ENCODE results near the gene UACA. TPM values are rescaled to one million over a fixed set of nuclear protein-coding genes. Genes with fewer than 3 reads are reported as not detected.

UACA gene
- total and polyA plus RNA-seq, 4 donors: 9.2 to 195 (median 37.9) TPM

GRCh38 chr15:70761931-70762468 lies 1.4 kb downstream of the UACA start:
- DNase-seq: no peak
- TF ChIP-seq, protein P1, sequence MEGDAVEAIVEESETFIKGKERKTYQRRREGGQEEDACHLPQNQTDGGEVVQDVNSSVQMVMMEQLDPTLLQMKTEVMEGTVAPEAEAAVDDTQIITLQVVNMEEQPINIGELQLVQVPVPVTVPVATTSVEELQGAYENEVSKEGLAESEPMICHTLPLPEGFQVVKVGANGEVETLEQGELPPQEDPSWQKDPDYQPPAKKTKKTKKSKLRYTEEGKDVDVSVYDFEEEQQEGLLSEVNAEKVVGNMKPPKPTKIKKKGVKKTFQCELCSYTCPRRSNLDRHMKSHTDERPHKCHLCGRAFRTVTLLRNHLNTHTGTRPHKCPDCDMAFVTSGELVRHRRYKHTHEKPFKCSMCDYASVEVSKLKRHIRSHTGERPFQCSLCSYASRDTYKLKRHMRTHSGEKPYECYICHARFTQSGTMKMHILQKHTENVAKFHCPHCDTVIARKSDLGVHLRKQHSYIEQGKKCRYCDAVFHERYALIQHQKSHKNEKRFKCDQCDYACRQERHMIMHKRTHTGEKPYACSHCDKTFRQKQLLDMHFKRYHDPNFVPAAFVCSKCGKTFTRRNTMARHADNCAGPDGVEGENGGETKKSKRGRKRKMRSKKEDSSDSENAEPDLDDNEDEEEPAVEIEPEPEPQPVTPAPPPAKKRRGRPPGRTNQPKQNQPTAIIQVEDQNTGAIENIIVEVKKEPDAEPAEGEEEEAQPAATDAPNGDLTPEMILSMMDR (IDR thresholded peaks at IDR 0.05; ENCODE audit: control extremely low read depth, extremely low read depth): no peak
- ATAC-seq (ENCODE audit: insufficient read depth, low FRiP score): no peak
- H3K27ac ChIP-seq (ENCODE audit: low read depth in 1 of 2, low read length in 1 of 2): peak overlapping the region in 1 of 2 donors; percentile 100
- WGBS, 2 donors: 22 to 30% methylated on average over 7 of the region's 7 CpGs
- H3K27me3 ChIP-seq (ENCODE audit: control insufficient read depth in 3 of 3, insufficient read depth in 3 of 3, low read length in 2 of 3): no peaks in the 10 kb centered on the region
- no peaks in the 10 kb centered on the region for H3K36me3 ChIP-seq (ENCODE audit: control insufficient read depth in 4 of 4, insufficient read depth in 4 of 4, low read length in 4 of 4)
- no peak overlapping the region for H3K4me3 ChIP-seq
- peaks cover 0 to 33% (median 4%) of the 10 kb centered on the region in 5 donors for H3K4me1 ChIP-seq (ENCODE audit: control insufficient read depth in 5 of 5, insufficient read depth in 5 of 5, low read length in 5 of 5)
- no peaks in the 10 kb centered on the region for H3K9me3 ChIP-seq (ENCODE audit: control insufficient read depth in 4 of 4, insufficient read depth in 3 of 4, low read length in 3 of 4)
- H3K9ac ChIP-seq (ENCODE audit: insufficient read depth in 1 of 2, low read length in 2 of 2): peak overlapping the region in 1 of 2 donors; percentile 89

DNA sequence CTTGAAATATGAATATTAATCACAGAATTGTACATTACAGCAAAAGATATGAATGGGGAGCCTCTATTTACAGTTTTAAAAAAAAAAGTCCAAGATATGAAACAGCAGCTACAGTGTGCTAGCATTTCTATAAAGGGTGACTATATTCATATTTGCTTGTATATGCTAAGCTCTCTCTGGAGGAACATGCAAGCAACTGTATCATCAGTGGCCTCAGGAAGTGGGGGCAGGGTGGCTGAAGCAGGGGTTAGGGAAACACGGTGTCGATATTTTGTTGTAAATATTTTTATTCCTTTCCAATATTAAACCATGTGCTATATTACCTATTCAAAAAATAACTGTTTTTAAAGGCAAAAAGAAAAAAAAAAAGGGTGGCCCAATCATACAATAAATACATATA lies 2.3 kb downstream of the UACA start:
- H3K9ac ChIP-seq (ENCODE audit: insufficient read depth in 1 of 2, low read length in 2 of 2): no peak overlapping the region
- peaks cover 0 to 33% (median 4%) of the 10 kb centered on the region in 5 donors for H3K4me1 ChIP-seq (ENCODE audit: control insufficient read depth in 5 of 5, insufficient read depth in 5 of 5, low read length in 5 of 5)
- H3K9me3 ChIP-seq (ENCODE audit: control insufficient read depth in 4 of 4, insufficient read depth in 3 of 4, low read length in 3 of 4): no peaks in the 10 kb centered on the region
- ATAC-seq (ENCODE audit: insufficient read depth, low FRiP score) (no peak), DNase-seq (no peak)
- no peak overlapping the region for H3K4me3 ChIP-seq
- no peak overlapping the region for H3K27ac ChIP-seq (ENCODE audit: low read depth in 1 of 2, low read length in 1 of 2)
- H3K36me3 ChIP-seq (ENCODE audit: control insufficient read depth in 4 of 4, insufficient read depth in 4 of 4, low read length in 4 of 4): no peaks in the 10 kb centered on the region
- H3K27me3 ChIP-seq (ENCODE audit: control insufficient read depth in 3 of 3, insufficient read depth in 3 of 3, low read length in 2 of 3): no peaks in the 10 kb centered on the region
- 37 to 58% methylated on average over 2 of the region's 2 CpGs for WGBS, 2 donors
- TF ChIP-seq, protein P1 (IDR thresholded peaks at IDR 0.05; ENCODE audit: control extremely low read depth, extremely low read depth): no peak

- H3K4me3 ChIP-seq: no peak overlapping the region
- peaks cover 0 to 29% (median 0%) of the 10 kb centered on the region in 5 donors for H3K4me1 ChIP-seq (ENCODE audit: control insufficient read depth in 5 of 5, insufficient read depth in 5 of 5, low read length in 5 of 5)
- no peaks in the 10 kb centered on the region for H3K27me3 ChIP-seq (ENCODE audit: control insufficient read depth in 3 of 3, insufficient read depth in 3 of 3, low read length in 2 of 3)
- H3K9ac ChIP-seq (ENCODE audit: insufficient read depth in 1 of 2, low read length in 2 of 2): peak overlapping the region in 1 of 2 donors; percentile 11
- no peak overlapping the region for H3K27ac ChIP-seq (ENCODE audit: low read depth in 1 of 2, low read length in 1 of 2)
- no peak for DNase-seq
- 72 to 76% methylated on average over 9 of the region's 9 CpGs for WGBS, 2 donors
- H3K36me3 ChIP-seq (ENCODE audit: control insufficient read depth in 4 of 4, insufficient read depth in 4 of 4, low read length in 4 of 4): no peaks in the 10 kb centered on the region
- no peak for ATAC-seq (ENCODE audit: insufficient read depth, low FRiP score)
- no peaks in the 10 kb centered on the region for H3K9me3 ChIP-seq (ENCODE audit: control insufficient read depth in 4 of 4, insufficient read depth in 3 of 4, low read length in 3 of 4)
- TF ChIP-seq, protein P1 (IDR thresholded peaks at IDR 0.05; ENCODE audit: control extremely low read depth, extremely low read depth): no peak
Measured at GRCh38 chr15:70758790-70759462, 4.4 kb downstream of the UACA start.

All from lung (tissue), 12 donors.